Skeletal muscle satellite cell (primary cell): ENCODE results near the gene TOE1.
"Not testable (repeated sequence)": the region's sequence is repeated elsewhere in the genome, so short reads cannot be mapped to it uniquely, and the experiment has no call there.

Experiments used
- H3K27me3 ChIP-seq: 2 replicates; pipeline ENCODE4 v1.7.0; 2013; ENCODE audit warnings: low read length; ENCODE audit not compliant: control insufficient read depth, insufficient read depth
- H3K36me3 ChIP-seq: 2 replicates; pipeline ENCODE4 v1.7.0; 2013; ENCODE audit warnings: mild to moderate bottlenecking, control low read depth, low read length; ENCODE audit not compliant: insufficient read depth
- H3K4me1 ChIP-seq: 2 replicates; pipeline ENCODE4 v1.7.0; 2013; ENCODE audit warnings: low read length; ENCODE audit not compliant: control insufficient read depth, insufficient read depth
- H3K4me2 ChIP-seq: 2 replicates; pipeline ENCODE4 v1.7.0; 2013; ENCODE audit warnings: mild to moderate bottlenecking, low read length
- H3K4me3 ChIP-seq: 2 replicates; pipeline ENCODE4 v1.7.0; 2013; ENCODE audit warnings: low read length
- H3K9ac ChIP-seq: 2 replicates; pipeline ENCODE4 v1.7.0; 2013; ENCODE audit warnings: mild to moderate bottlenecking, low read depth, low read length, moderate library complexity
- H3K9me3 ChIP-seq: replicated peaks from 2 replicates; pipeline ENCODE4 v1.7.0; 2013; ENCODE audit warnings: mild to moderate bottlenecking, control low read depth, low read length

The TOE1 gene

DNA sequence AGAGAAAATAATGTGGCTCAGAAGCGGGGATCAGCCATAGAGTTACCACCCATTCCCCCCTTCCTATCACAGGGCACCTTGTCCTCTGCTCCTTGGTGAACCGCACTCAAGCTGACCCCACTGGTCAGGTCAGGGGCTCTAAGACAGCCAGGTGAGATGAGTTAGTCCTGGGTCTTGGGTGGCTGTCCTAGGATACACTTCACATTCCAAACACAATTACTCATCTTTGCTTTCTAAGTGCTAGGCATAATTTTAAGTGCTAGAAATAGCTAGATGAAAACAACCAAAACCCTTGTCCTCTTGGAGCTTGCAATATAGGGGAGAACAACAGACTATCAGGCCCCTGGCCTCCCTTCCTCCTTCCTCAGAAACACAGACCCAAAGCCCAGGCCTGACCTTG is 8.1 kb downstream of the TOE1 start:
- H3K36me3 ChIP-seq = peaks cover 18% of the 10 kb centered on the region
- H3K4me1 ChIP-seq = peaks cover 8% of the 10 kb centered on the region
- no peak overlapping the region for H3K9ac ChIP-seq
- no peak overlapping the region for H3K4me2 ChIP-seq
- H3K27me3 ChIP-seq = no peaks in the 10 kb centered on the region
- no peaks in the 10 kb centered on the region for H3K9me3 ChIP-seq
- H3K4me3 ChIP-seq = no peak overlapping the region

DNA sequence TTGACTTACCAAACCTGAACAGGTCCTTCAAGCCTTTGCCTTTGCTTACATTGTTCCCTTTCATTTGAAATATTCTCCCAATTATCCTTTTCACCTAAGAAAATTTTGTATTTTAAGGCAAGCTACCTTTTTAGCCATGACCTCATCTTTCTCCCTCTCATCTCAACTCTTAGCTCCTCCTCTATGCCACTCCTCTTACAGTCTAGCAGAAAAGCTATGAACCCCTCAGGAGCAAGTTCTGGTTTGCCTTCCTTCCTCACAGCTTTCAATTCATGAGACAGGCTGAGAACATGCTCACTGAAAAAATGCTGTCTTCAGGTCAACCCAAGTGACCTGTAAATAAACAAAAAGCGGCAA is 8.6 kb downstream of the TOE1 start:
- no peaks in the 10 kb centered on the region for H3K27me3 ChIP-seq
- no peaks in the 10 kb centered on the region for H3K9me3 ChIP-seq
- no peak overlapping the region for H3K9ac ChIP-seq
- H3K36me3 ChIP-seq = peaks cover 12% of the 10 kb centered on the region
- no peak overlapping the region for H3K4me2 ChIP-seq
- peaks cover 8% of the 10 kb centered on the region for H3K4me1 ChIP-seq
- no peak overlapping the region for H3K4me3 ChIP-seq

DNA sequence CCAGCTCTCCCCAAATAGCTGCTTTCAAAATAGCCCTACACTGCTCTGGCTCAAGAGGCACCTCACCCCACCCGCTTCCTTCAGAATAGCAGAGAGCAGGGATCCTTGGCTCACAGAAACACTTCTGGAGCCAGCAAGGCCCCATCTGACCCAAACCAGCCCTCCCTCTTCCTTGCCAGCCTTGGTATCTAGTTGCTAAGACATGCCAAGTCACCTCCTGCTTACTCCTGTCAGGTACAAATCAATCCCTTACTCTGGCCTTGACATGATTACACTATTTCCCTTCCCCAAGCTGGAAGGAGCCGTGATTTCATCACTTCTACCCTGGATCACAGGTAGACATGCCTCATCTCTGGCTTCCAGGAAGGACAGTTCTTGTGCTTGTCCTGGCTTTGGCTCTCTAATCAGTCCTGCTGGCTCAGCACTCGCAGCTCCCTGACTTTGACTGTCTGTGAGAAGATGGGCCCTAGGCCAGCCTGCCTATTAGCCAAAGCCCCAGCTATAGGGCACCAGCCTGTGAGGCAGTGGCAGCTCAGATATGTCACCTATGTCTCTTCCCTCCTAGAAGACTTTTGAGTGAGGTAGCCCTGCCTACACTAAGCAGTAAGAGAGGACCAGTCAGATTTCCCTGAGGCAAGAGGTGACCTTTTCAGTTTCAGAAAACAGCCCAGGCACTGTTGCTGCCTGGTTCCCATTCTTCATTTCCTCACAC is 9.2 kb downstream of the TOE1 start:
- Histone ChIP-seq H3K4me3 (no peak overlapping the region), H3K9ac (no peak overlapping the region), H3K4me1 (peaks cover 8% of the 10 kb centered on the region), H3K27me3 (no peaks in the 10 kb centered on the region), H3K36me3 (peaks cover 7% of the 10 kb centered on the region), H3K9me3 (no peaks in the 10 kb centered on the region), H3K4me2 (no peak overlapping the region)

DNA sequence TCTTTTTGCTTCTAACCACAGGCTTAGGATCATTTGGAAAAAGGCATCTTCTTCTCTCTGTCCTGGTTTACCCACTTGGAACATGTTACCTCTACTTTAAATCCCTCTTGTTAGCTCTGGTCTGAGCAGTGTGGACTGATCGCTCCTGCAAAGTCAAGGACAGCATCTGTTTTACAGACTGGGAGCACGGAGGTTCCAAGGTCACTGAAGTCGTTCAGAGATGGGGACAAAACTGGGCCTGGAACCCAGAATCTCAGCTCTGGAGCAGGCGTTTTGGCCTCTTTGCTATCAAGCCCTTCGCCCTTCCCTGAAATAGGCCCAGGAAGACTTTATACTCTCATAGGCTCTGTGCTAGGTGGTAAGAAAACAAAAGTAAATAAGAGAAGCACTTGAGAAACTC is 11.5 kb downstream of the TOE1 start:
- no peaks in the 10 kb centered on the region for H3K36me3 ChIP-seq
- H3K27me3 ChIP-seq = no peaks in the 10 kb centered on the region
- H3K4me2 ChIP-seq = no peak overlapping the region
- H3K4me3 ChIP-seq = no peak overlapping the region
- peaks cover 8% of the 10 kb centered on the region for H3K4me1 ChIP-seq
- no peak overlapping the region for H3K9ac ChIP-seq
- no peaks in the 10 kb centered on the region for H3K9me3 ChIP-seq

DNA sequence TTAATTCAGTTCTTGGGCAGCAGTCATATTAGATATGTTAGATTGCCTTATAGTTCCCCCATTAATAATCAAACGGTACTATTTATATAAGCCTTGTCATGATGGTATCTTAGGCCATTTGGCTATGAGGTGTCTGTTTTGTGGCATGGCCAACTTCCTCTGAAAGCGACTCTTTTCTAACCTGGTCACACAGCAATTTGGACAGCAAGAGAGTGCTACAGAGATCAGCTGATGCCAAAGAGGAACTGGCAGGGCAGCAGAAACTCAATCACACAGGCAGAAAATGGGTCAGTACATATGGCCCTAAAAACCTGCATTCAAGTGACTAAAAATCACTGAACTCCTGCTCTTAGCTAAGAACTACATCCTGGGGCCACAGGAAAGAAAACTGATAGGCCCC is 13.7 kb downstream of the TOE1 start:
- Histone ChIP-seq H3K36me3 (no peaks in the 10 kb centered on the region), H3K27me3 (no peaks in the 10 kb centered on the region), H3K4me3 (no peak overlapping the region), H3K4me2 (no peak overlapping the region), H3K9ac (no peak overlapping the region), H3K9me3 (no peaks in the 10 kb centered on the region), H3K4me1 (no peaks in the 10 kb centered on the region)

DNA sequence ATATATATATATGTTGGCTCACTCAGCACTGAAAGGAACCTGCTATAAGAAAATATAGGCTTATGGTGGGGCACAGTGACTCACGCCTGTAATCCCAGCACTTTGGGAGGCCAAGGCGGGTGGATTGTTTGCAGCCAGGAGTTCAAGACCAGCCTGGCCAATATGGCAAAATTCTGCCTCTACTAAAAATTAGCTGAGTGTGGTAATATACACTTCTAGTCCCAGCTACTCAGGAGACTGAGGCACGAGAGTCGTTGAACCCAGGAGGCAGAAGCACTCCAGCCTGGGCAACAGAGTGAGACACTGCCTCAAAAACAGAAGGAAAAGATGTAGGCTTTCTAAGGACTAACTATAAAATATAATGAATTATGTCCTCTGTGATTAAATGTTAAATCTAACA is 14.9 kb downstream of the TOE1 start:
- Histone ChIP-seq H3K27me3 (no peaks in the 10 kb centered on the region), H3K4me1 (peaks cover under 1% of the 10 kb centered on the region)

DNA sequence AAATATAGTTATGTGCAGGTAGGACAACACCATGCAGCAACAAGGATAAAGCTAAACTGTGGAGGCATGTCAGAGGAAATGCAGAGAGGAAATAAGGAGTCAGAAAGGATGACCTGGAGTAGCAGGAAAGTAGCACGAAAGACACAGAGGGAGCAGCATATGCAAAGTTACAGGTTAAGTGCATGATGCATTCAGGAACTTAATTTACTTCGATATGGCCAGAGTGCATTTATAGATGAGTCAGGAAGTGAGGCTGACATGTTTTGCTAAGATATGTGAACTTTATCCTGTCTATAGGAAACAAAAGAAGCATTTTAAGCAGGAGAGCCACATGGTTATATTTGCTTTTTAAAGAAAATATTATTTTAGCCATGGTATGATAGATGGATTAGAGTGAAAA is 15.7 kb downstream of the TOE1 start:
- Histone ChIP-seq H3K9me3 (no peaks in the 10 kb centered on the region), H3K4me2 (no peak overlapping the region), H3K4me3 (no peak overlapping the region), H3K4me1 (peaks cover 7% of the 10 kb centered on the region), H3K27me3 (no peaks in the 10 kb centered on the region), H3K9ac (no peak overlapping the region), H3K36me3 (no peaks in the 10 kb centered on the region)

More for the DNA sequence above, 14.9 kb downstream of the TOE1 start:
- Histone ChIP-seq H3K36me3 (no peaks in the 10 kb centered on the region), H3K9ac (no peak overlapping the region), H3K4me2 (no peak overlapping the region), H3K9me3 (no peaks in the 10 kb centered on the region), H3K4me3 (no peak overlapping the region)

DNA sequence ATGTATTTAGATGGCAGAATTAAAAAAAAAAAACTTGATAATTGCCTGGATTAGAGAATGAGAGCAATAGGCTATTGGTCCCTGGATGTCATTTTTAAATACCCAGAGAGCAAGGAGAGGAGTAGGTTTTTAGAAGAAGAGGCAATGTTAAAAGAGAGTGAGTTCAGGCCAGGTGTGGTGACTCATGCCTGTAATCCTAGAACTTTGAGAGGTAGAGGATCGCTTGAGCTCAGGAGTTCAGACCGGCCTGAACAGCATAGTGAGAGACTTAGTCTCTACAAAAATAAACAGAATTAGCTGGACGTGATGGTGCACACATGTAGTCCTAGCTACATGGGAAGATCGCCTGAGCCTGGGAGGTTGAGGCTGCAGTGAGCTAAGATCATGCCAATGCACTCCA is 16.2 kb downstream of the TOE1 start:
- H3K9ac ChIP-seq = no peak overlapping the region
- no peaks in the 10 kb centered on the region for H3K27me3 ChIP-seq
- H3K4me3 ChIP-seq = no peak overlapping the region
- H3K4me1 ChIP-seq = peaks cover 7% of the 10 kb centered on the region
- H3K4me2 ChIP-seq = no peak overlapping the region
- no peaks in the 10 kb centered on the region for H3K9me3 ChIP-seq
- H3K36me3 ChIP-seq = no peaks in the 10 kb centered on the region

DNA sequence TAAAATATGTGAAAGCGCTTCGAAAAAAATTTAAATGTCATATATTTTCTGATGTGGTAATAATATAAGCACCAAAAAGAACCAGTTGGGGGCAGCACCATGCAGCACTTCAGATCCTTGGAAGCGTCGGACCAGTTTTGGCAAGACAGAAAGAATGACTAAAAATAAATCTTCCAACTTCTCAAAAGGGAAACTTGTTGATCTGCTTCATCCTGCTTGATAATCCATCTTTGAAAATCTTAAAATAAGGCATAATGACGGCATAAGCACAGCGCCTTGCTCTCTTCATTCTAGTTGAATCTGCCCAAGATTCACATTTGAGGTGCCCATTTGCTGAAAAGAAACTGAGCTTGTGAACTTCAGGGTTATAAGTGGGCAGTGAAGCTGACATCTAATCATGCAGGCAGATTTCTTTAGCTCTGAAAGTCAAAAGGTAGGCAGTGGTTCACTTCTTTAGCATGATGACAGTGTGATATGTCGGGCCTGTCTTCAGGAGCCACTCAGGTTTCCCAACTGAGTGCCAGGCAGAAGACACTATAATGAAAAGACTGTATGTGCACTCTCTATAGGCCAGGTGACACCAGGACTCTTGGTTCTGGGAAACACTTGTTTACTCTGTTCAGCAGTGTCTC is 20.0 kb downstream of the TOE1 start:
- Histone ChIP-seq H3K36me3 (no peaks in the 10 kb centered on the region), H3K4me1 (peaks cover 7% of the 10 kb centered on the region), H3K27me3 (no peaks in the 10 kb centered on the region), H3K9ac (peak overlapping the region; percentile 53), H3K9me3 (no peaks in the 10 kb centered on the region), H3K4me2 (peak overlapping the region; percentile 72), H3K4me3 (peak overlapping the region; percentile 31)

DNA sequence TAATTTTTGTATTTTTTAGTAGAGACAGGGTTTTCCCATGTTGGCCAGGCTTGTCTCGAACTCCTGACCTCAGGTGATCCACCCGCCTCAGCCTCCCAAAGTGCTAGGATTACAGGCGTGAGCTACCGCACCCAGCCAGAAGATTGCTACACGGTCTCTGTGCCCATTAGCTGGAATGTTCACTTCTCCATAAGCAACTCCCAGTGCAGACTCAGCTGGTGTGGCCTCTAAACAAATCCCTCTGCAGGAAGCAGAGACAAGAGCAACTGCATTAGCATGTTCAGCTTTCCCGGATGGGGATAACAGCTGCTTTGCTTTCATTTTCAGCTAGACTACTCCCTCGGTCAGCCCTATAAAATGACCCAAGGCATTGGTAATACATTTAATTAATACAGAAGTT is 21.0 kb downstream of the TOE1 start:
- peak overlapping the region; percentile 50 for H3K9ac ChIP-seq
- H3K36me3 ChIP-seq, H3K27me3 ChIP-seq, H3K4me1 ChIP-seq, H3K4me3 ChIP-seq, H3K9me3 ChIP-seq: not testable (repeated sequence)
- peak overlapping the region; percentile 72 for H3K4me2 ChIP-seq

DNA sequence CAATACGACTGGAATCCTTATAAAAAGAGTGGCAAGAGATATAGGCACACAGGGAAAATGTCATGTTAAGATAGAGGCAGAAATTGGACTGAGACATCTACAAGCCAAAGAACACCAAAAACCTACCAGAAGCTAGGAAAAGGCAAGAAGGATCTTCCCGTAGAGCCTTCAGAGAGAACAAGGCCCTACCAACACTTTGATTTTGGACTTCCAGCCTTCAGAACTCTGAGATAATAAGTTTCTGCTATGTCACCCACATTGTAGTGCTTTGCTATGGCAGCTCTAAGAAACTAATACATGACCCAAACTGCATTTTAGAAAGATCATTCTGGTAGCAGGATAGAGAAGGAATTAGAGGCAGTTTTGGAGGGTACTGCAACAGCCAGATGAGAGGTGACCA is 24.3 kb downstream of the TOE1 start:
- Histone ChIP-seq H3K4me2 (no peak overlapping the region), H3K27me3 (no peaks in the 10 kb centered on the region), H3K9ac (no peak overlapping the region), H3K9me3 (no peaks in the 10 kb centered on the region), H3K36me3 (no peaks in the 10 kb centered on the region), H3K4me3 (no peak overlapping the region), H3K4me1 (peaks cover 7% of the 10 kb centered on the region)

DNA sequence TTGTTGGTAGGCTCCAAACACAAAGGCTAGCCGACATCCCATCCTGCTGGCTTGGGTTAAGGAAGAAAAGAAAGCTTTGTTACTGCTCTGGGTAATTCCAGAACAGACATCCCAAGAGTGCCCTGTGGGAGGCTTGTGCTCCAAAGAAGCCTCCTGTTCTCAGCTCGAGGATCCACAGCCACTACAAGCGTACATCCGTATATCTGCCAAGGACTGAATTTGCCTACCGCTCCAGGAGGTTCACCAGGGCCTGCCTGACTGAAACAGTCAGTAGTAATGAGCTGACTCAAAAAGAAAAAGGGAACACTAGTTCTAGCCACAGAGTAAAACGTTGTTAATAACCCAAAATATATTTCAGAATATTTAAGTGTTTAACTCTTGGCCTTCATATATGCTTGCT is 25.1 kb downstream of the TOE1 start:
- Histone ChIP-seq H3K9me3 (no peaks in the 10 kb centered on the region), H3K4me2 (no peak overlapping the region), H3K27me3 (no peaks in the 10 kb centered on the region), H3K4me1 (peaks cover 4% of the 10 kb centered on the region), H3K9ac (no peak overlapping the region), H3K4me3 (no peak overlapping the region), H3K36me3 (no peaks in the 10 kb centered on the region)
